ENCODE data around the gene MORF4L1.

GRCh38 chr15:78943692-78944091, 71.0 kb downstream of the MORF4L1 start:
- TF ChIP-seq CTCF (IDR thresholded peaks at IDR 0.05 in 2 of 3, conservative IDR thresholded peaks at IDR 0.05 in 1 of 3; ENCODE audit: control insufficient read depth in 2 of 3, extremely low read depth in 1 of 3, insufficient read depth in 1 of 3, low read depth in 3 of 3, low read length in 3 of 3): no peak
- no peak for TF ChIP-seq ATF3 (IDR thresholded peaks at IDR 0.05; ENCODE audit: borderline replicate concordance, extremely low read depth, low read depth, low read length)
- no peak for TF ChIP-seq EP300 (IDR thresholded peaks at IDR 0.05; ENCODE audit: borderline replicate concordance in 1 of 2, control insufficient read depth in 1 of 2, low read depth in 2 of 2, low read length in 2 of 2)
- TF ChIP-seq BRCA1 (IDR thresholded peaks at IDR 0.05; ENCODE audit: low read depth, low read length): no peak
- TF ChIP-seq SUZ12 (IDR thresholded peaks at IDR 0.05; ENCODE audit: unreplicated experiment): no peak
- TF ChIP-seq RCOR1 (conservative IDR thresholded peaks at IDR 0.05; ENCODE audit: low read depth, low read length): no peak

Data from GM12878 (cell line).